ENCODE results near the gene ZNHIT1. TPM values are rescaled to one million over a fixed set of nuclear protein-coding genes. Genes with fewer than 3 reads are reported as not detected.

ZNHIT1 gene
- total RNA-seq, 4 donors from 2014 or later = 76.2 to 97.8 (median 88.6) TPM

GRCh38 chr7:101273206-101273605, 55.2 kb downstream of the ZNHIT1 start:
- Histone ChIP-seq H3K36me3 (no peaks in the 10 kb centered on the region), H3K27ac (no peak overlapping the region)
- no peak for ATAC-seq

More at GRCh38 chr7:101273206-101273605, 55.2 kb downstream of the ZNHIT1 start:
- no peak overlapping the region for H3K4me3 ChIP-seq
- no peaks in the 10 kb centered on the region for H3K9me3 ChIP-seq
- TF ChIP-seq POLR2AphosphoS5 (IDR thresholded peaks at IDR 0.05) = no peak
- TF ChIP-seq EP300 (IDR thresholded peaks at IDR 0.05) = no peak
- TF ChIP-seq POLR2A (IDR thresholded peaks at IDR 0.05) = no peak
- TF ChIP-seq CTCF (IDR thresholded peaks at IDR 0.05) = no peak
- peaks cover 0 to 7% (median 0%) of the 10 kb centered on the region in 3 donors for H3K4me1 ChIP-seq
- 60 to 62% methylated on average over 1 to 4 of the region's 4 CpGs for WGBS, 2 donors (ENCODE audit: low coverage in 1 of 2)
- H3K27me3 ChIP-seq = peaks cover 35% of the 10 kb centered on the region

Small RNA genes lying within 50 kb of the gene (small RNA-seq; reads per million reads assigned to genes)
- 0 reads per million in 4 donors for gene RNU6-1104P

Other genes with a start within 250 kb of the ZNHIT1 start
- 10 to 100 TPM in 1 of 4 donors, under 1 TPM in 1, not detected in 2; 0.54 to 15.1 TPM for gene MUC12, start 248.6 kb upstream of the ZNHIT1 start, total RNA-seq
- under 1 TPM in 1 of 4 donors, not detected in 3; 0.08 TPM for gene MUC17, start 198.1 kb upstream of the ZNHIT1 start, total RNA-seq
- gene TRIM56, start 132.7 kb upstream of the ZNHIT1 start, total RNA-seq = 10 to 100 TPM; 15.0 to 26.4 (median 23.0) TPM
- gene SERPINE1, start 91.1 kb upstream of the ZNHIT1 start, total RNA-seq = 10 to 100 TPM in 3 of 4 donors, 1 to 10 TPM in 1; 5.4 to 75.3 (median 19.6) TPM
- 10 to 100 TPM; 21.9 to 69.5 (median 34.3) TPM for gene AP1S1, start 63.7 kb upstream of the ZNHIT1 start, total RNA-seq
- under 1 TPM in 2 of 4 donors, not detected in 2; 0.25 to 0.27 TPM for gene VGF, start 52.6 kb upstream of the ZNHIT1 start, total RNA-seq
- not detected for gene NAT16, start 37.9 kb upstream of the ZNHIT1 start, total RNA-seq
- gene MOGAT3, start 17.1 kb upstream of the ZNHIT1 start, total RNA-seq = not detected
- 10 to 100 TPM; 35.0 to 51.3 (median 43.6) TPM for gene PLOD3, start 584 bp upstream of the ZNHIT1 start, total RNA-seq
- gene CLDN15, start 19.6 kb downstream of the ZNHIT1 start, total RNA-seq = 1 to 10 TPM; 4.4 to 6.8 (median 5.0) TPM
- gene FIS1, start 26.9 kb downstream of the ZNHIT1 start, total RNA-seq = 100 to 1,000 TPM; 227 to 315 (median 248) TPM
- 10 to 100 TPM; 23.5 to 40.8 (median 28.1) TPM for gene IFT22, start 103.6 kb downstream of the ZNHIT1 start, total RNA-seq
- gene COL26A1, start 144.7 kb downstream of the ZNHIT1 start, total RNA-seq = not detected

All from gastroesophageal sphincter (tissue), 4 donors.